Testis (tissue), 2 donors: ENCODE results near the gene TMEM30B.

Experiments used
- POLR2A ChIP-seq: fragments of 450-650 bp; IDR thresholded peaks from one replicate; pipeline ENCODE4 v1.6.1; 2017; ENCODE audit warnings: antibody characterized with exemption, mild to moderate bottlenecking, moderate library complexity
- TF ChIP-seq, protein P1 (sequence below), 3 experiments: fragments of 450-650 bp in 2 of 3; fragments of 200-600 bp in 1 of 3; sonication (generic) in 1 of 3; IDR thresholded peaks; one replicate each; pipeline ENCODE4 v1.5.1; 2016 to 2019; ENCODE audit warnings: antibody characterized with exemption in 3 of 3, mild to moderate bottlenecking in 2 of 3, moderate library complexity in 1 of 3

DNA sequence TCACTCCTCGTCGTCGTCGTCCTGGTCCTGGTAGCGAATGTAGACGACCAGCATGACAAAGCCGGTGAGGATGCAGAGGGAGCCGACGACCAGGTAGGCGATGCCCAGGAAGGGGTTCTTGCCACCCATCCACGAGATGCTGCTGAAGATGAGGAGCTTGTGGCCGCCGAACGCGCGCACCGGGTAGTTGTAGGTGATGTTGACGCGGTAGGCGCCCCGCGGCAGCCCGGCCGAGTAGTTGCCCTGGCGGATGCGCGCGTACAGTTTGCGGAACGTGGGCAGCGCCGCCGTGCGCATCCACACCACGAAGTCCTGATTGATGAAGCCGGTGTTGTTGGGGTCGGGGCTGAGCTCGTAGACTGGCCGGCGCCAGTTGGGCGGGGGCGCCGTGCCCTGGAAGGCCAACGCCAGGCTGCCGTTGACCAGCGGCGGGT lies 1.0 kb downstream of the TMEM30B start:
- TF ChIP-seq, protein P1, sequence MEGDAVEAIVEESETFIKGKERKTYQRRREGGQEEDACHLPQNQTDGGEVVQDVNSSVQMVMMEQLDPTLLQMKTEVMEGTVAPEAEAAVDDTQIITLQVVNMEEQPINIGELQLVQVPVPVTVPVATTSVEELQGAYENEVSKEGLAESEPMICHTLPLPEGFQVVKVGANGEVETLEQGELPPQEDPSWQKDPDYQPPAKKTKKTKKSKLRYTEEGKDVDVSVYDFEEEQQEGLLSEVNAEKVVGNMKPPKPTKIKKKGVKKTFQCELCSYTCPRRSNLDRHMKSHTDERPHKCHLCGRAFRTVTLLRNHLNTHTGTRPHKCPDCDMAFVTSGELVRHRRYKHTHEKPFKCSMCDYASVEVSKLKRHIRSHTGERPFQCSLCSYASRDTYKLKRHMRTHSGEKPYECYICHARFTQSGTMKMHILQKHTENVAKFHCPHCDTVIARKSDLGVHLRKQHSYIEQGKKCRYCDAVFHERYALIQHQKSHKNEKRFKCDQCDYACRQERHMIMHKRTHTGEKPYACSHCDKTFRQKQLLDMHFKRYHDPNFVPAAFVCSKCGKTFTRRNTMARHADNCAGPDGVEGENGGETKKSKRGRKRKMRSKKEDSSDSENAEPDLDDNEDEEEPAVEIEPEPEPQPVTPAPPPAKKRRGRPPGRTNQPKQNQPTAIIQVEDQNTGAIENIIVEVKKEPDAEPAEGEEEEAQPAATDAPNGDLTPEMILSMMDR (IDR thresholded peaks at IDR 0.05), result no peak
- TF ChIP-seq POLR2A, result no peak
